Measurements from ENCODE around the gene DOCK6. TPM values are rescaled to one million over a fixed set of nuclear protein-coding genes. Genes with fewer than 3 reads are reported as not detected.

The DOCK6 gene
- total and polyA plus RNA-seq, 2 of the 13 experiments (the other 11 are each of a cell fraction or from before 2014, with no cell fraction given): 5.4 to 38.1 TPM

DNA sequence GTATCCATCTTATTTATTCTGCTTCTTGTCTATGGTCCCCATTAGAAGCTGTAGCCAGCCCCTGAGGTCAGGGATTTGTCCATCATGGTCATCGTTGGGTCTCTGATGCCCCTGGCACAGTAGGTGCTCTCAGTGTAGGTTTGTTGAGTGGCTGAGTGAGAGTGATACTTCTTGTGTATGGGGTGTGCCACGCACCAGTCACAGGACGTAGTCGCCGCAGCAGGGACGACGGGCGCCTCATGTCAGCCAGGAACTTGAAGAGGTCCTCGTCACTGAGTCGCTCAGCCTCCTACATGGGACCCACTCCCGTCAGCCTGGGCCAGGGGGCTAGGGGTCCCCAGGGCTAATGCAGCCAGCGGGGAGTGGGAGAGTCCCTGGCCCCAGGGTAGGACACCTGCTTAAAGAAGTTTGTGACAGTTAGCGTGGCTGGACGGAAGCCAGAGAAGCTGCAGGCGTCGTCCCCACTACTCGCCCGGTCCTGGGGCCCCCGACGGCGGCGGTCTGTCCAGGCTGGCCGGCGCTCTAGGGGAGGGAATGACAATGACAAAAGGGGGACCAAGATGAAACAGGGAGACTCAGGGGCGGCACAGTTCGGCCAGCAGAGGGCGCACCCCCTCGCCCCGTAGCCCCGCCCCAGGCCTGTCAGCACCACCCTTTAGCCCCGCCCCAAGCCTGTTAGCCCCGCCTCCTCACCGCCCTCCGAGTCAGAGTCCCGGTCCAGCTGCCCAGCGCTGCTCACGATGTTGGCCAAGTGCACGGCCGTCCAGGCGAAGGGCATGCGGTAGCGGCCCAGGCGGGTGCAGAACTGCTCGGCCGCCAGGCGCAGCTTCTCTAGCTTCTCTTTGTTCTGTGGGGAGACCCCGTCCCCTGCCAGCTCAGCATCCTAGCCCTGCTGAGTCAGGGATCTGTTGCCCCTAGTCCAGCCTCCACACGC, 19.2 kb downstream of the DOCK6 start (continued):
- TF ChIP-seq, protein P1, sequence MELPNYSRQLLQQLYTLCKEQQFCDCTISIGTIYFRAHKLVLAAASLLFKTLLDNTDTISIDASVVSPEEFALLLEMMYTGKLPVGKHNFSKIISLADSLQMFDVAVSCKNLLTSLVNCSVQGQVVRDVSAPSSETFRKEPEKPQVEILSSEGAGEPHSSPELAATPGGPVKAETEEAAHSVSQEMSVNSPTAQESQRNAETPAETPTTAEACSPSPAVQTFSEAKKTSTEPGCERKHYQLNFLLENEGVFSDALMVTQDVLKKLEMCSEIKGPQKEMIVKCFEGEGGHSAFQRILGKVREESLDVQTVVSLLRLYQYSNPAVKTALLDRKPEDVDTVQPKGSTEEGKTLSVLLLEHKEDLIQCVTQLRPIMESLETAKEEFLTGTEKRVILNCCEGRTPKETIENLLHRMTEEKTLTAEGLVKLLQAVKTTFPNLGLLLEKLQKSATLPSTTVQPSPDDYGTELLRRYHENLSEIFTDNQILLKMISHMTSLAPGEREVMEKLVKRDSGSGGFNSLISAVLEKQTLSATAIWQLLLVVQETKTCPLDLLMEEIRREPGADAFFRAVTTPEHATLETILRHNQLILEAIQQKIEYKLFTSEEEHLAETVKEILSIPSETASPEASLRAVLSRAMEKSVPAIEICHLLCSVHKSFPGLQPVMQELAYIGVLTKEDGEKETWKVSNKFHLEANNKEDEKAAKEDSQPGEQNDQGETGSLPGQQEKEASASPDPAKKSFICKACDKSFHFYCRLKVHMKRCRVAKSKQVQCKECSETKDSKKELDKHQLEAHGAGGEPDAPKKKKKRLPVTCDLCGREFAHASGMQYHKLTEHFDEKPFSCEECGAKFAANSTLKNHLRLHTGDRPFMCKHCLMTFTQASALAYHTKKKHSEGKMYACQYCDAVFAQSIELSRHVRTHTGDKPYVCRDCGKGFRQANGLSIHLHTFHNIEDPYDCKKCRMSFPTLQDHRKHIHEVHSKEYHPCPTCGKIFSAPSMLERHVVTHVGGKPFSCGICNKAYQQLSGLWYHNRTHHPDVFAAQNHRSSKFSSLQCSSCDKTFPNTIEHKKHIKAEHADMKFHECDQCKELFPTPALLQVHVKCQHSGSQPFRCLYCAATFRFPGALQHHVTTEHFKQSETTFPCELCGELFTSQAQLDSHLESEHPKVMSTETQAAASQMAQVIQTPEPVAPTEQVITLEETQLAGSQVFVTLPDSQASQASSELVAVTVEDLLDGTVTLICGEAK (IDR thresholded peaks at IDR 0.05): no peak
- TF ChIP-seq, protein P1 (CRISPR knock-in tag; IDR thresholded peaks at IDR 0.05): no peak
- TF ChIP-seq ZNF670 (CRISPR knock-in tag; IDR thresholded peaks at IDR 0.05; ENCODE audit: borderline replicate concordance) (no peak), ISL2 (CRISPR knock-in tag; IDR thresholded peaks at IDR 0.05) (0 out of 2 replicates have a peak, but pooled peaks have one; percentile 8), MXI1 (IDR thresholded peaks at IDR 0.05; ENCODE audit: borderline replicate concordance, low read depth, low read length) (peak; percentile 36; the same call in 1 of the 3 replicates), NBN (conservative IDR thresholded peaks at IDR 0.05) (no peak), ZNF782 (CRISPR knock-in tag; IDR thresholded peaks at IDR 0.05; ENCODE audit: borderline replicate concordance) (peak; percentile 64; the same call in 1 of the 2 replicates), ATF4 (CRISPR knock-in tag; IDR thresholded peaks at IDR 0.05) (no peak), GABPB1 (CRISPR knock-in tag; IDR thresholded peaks at IDR 0.05) (peak; percentile 46), NPAS2 (CRISPR knock-in tag; IDR thresholded peaks at IDR 0.05; ENCODE audit: borderline replicate concordance) (no peak), ZKSCAN5 (CRISPR knock-in tag; IDR thresholded peaks at IDR 0.05) (no peak)
- TF ChIP-seq, protein P2, sequence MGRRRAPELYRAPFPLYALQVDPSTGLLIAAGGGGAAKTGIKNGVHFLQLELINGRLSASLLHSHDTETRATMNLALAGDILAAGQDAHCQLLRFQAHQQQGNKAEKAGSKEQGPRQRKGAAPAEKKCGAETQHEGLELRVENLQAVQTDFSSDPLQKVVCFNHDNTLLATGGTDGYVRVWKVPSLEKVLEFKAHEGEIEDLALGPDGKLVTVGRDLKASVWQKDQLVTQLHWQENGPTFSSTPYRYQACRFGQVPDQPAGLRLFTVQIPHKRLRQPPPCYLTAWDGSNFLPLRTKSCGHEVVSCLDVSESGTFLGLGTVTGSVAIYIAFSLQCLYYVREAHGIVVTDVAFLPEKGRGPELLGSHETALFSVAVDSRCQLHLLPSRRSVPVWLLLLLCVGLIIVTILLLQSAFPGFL (CRISPR knock-in tag; IDR thresholded peaks at IDR 0.05): no peak
- TF ChIP-seq, protein P3, sequence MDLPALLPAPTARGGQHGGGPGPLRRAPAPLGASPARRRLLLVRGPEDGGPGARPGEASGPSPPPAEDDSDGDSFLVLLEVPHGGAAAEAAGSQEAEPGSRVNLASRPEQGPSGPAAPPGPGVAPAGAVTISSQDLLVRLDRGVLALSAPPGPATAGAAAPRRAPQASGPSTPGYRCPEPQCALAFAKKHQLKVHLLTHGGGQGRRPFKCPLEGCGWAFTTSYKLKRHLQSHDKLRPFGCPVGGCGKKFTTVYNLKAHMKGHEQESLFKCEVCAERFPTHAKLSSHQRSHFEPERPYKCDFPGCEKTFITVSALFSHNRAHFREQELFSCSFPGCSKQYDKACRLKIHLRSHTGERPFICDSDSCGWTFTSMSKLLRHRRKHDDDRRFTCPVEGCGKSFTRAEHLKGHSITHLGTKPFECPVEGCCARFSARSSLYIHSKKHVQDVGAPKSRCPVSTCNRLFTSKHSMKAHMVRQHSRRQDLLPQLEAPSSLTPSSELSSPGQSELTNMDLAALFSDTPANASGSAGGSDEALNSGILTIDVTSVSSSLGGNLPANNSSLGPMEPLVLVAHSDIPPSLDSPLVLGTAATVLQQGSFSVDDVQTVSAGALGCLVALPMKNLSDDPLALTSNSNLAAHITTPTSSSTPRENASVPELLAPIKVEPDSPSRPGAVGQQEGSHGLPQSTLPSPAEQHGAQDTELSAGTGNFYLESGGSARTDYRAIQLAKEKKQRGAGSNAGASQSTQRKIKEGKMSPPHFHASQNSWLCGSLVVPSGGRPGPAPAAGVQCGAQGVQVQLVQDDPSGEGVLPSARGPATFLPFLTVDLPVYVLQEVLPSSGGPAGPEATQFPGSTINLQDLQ (CRISPR knock-in tag; IDR thresholded peaks at IDR 0.05): no peak

All from HepG2 (cell line).